HG03060 (cell line): ENCODE measurements around the gene KIRREL1.

ENCODE experiments used
- ATAC-seq: cut with Tn5 transposase; IDR thresholded peaks from one replicate; pipeline ENCODE4 v1.9.1; 2021; ENCODE audit warnings: low read depth, moderate number of reproducible peaks; ENCODE audit not compliant: unreplicated experiment

Gene KIRREL1

DNA sequence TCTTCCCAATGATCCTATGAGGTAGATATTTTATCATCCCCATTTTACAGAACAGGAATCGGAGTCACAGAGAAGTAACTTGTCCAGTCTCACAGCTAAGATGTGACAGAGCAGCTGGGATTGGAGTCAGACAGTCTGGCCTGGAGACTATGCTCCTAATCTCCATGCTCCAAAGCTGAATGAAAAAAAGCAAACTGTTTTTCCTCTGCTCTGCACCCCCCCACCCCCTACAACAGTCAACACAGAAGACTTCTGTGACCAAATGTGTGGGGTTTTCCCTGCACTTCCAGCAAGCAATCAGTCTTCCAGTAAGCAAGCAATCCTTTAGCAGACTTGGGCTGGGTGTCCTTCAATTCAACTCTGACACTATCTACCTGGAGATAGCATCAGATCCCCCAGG is 33.2 kb downstream of the KIRREL1 start:
- no peak for ATAC-seq

DNA sequence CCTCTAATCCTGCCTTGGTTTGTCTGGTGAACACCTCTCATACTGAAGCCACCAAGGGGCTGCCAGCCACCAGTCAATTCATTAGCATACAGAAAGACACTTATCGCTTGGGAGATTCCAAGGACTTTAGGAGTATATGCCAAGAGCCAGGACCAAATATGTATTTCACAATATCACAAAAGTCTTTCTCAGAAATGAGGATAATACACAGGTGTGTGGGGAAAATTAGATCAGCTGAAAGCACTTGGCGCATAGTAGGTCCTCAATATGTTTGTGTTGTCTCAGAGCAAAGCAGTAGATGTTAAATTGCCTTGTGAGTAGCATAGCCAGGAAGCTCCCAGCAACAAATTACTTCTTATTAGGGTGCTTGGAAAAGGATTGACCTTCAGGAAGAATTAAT is 34.1 kb downstream of the KIRREL1 start:
- ATAC-seq = no peak

DNA sequence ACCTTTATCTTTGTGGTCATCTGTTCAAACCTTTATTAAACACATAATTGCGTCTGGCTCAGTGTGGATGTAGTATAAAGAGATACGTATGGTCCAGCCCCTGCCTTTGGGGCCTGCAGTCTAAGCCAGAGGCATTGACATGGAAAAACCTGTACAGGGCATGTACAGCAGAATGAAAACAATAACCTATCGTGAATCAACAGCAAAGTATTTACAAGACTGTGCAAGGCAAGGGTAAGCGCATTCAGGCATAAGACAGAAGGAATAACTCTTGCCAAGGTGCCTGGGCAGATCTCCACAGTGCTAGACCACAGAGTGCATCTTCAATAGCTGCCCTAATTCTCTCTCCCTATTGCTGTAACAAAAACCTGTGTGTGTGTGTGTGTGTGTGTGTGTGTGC is 35.5 kb downstream of the KIRREL1 start:
- ATAC-seq = no peak

DNA sequence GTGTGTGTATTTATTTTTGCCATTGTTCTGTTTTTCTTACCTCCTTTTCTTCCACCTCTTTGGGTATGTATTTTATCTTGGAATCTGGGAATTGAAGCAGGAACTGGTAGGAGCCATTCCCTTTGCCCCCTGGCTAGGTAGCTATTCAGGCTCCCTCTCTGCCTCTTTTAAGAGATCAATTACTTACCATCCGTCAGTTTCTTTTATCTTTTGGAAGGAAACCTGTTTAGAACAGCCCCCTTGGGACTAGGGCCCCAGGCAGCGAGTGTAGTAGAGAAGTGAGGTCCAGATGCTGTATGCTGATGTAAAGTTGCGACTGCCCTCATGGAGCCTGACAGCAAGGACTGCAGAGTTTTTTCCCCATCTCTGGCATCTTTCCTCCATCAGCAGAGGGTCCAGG is 41.6 kb downstream of the KIRREL1 start:
- ATAC-seq = no peak

DNA sequence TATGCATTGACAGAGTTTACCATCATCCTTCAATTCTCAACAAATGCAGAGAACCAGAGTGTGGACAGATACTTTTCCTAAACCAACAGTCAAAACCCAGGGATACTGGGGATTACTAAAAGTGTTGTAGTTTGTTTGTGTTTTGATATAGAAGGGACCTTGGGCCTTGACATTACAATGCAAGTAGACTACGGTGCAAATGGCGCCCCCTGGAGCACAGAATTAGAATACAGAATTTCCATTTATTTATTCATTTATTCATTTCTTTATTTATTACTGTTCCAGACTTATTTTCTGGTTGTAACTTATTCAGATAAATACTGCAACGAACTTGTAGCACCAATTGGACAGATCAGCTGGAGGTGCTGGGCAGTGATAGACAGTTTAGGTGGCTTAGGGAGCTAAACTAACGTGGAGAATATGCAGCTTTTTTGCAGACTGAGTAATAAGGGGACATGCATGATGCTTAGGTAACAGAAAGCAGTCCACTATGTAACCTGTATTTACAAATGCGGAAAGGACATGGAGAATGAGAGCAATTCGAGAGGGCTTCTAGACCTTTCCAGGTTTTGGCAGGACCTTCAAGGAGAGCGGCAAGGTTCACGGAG is 42.6 kb downstream of the KIRREL1 start:
- ATAC-seq = no peak

DNA sequence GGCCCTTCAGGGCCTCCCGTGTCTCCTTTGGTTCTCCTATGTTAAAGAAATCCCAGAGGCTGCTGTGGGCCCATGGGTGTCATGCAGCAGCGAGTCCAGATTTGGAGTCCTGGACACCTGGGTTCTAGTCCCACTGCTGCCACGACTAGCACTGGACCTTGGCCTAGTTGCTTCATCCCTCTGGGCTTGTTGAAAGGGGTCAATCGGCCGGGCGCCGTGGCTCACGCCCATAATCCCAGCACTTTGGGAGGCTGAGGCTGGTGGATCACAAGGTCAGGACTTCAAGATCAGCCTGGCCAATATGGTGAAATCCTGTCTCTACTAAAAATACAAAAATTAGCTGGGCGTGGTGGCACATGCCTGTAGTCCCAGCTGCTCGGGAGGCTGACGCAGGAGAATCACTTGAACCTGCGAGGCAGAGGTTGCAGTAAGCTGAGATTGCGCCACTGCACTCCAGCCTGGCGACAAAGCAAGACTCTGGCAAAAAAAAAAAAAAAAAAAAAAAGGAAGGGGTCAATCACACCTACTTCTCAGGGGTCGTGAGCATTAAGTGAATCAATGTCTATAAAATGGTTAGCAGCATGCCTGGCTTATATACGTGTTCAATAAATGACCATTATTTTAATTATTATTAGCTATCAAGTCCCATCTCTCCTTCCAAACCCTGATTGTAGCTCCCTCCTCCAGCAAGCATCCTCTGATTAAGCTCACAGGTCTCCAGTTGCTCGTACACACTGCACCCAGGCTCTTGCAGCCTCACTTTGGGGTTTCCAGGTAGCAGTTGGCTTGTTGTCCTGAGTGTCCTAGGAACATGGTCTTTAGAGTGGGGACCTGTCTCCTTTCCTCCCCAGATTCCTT is 43.8 kb downstream of the KIRREL1 start:
- no peak for ATAC-seq

DNA sequence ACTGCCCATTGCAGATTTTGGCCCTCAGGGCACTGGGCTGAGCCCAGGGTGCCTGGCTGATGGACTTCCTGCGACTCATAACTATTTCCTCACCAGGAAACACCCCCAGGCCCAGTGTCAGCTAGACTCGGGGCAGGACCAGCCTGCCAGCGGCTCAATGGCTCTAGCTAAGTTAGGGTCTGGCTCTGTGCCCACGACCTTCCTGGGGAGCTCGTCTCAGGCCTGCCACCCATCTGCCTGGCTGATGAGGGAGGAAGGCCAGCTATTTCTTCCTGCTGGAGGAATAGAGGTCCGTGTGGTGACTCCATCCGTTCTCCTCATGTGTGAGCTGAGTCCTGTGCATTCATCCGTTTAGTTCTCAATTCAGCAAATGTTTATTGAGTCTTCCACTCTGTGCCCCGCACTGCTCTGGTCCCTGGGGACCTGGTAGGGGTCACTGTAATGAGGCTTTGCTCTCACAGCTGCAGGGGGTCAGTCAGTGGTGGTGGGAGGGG is 44.5 kb downstream of the KIRREL1 start:
- no peak for ATAC-seq

DNA sequence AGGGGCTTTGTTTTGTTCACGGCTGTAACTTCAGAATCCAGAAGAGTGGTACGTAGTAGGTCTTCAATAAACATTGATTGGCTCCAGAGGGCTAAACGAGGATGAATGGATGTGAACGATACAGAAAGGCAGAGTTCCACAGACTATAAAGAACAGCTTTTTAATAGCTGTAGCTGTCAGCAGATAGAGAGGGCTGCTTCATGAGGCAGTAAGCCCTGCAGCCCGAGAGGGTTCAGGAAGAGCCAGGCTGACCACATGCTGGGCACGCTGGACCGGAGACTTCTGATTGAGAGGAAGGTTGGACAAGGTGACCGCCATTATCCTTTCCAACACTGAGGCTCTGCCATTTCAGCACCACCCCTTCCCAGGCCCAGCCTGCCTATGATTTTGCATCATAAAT is 45.3 kb downstream of the KIRREL1 start:
- no peak for ATAC-seq

DNA sequence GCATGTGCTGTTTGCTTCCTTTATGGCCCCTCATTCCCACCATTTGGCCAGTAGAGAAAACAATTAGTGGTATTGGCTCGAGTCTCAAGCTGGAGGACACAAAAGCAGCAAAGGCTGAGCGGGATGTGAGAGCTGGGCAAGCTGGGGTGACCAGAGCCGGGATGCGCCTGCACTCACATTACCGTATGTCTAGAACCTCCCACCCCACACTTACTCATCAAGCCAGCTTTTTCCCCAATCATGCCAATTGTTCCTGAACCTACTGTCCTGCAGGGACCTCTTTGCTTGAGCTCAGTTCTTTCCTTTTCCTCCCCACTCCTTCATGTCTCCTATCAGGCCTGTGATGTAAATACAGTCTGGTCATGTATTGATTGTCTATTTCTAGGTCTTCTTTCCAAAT is 45.9 kb downstream of the KIRREL1 start:
- no peak for ATAC-seq

DNA sequence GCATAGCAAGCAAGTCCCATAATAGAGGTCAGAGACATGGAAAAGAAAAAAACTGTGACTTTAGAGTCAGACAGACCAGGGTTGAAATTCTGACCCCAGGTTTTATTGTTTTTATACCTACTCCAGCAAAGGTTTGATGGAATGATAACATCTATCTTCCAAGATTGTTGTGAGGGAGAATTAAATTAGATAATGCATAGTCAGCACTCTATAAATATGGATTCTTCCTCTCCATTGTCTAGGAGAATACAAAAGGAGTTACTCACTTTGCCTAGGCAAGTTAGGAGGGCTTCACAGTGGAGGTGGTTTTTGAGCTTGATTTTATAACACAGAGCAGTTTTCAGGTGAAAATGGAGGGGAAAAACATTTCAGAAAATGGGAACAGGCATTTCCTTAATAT is 46.9 kb downstream of the KIRREL1 start:
- no peak for ATAC-seq

DNA sequence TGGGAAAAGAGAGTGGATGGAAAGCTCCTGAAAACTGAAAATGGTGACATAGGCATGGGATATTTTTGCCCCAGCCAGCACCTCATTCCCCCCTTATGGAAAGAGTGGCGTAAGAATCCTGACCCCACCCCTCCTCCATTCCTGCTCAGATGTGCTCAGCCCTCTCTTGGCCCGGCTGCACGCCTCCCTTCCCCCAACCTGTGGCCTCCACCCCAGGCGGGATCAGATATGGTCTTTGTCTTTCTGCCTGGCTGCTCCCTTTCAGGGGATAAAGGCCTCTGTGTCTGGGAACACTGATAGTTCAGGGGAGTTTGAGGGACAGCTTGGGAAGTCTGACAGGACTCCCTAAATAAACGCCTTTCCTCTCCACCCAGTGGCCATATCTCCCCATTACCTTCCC is 49.8 kb downstream of the KIRREL1 start:
- ATAC-seq = no peak

DNA sequence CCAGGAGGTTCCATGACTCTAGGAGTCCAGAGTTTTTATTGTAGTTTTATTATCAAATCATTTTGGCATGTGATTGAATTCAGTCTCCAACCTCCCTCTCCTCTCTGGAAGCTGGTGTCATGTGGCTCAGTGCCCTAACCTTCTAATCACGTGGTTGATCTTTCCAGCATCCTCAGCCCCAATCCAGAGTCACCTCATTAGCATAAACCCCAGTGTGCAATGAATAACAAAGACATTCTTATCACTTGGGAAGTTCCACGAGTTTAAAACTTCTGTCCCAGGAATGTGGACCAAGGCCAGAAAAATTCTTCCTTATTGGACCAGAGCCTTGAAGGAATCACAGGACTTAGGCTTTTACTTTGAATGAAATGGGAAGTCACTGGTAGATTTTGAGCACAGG is 52.2 kb downstream of the KIRREL1 start:
- no peak for ATAC-seq

DNA sequence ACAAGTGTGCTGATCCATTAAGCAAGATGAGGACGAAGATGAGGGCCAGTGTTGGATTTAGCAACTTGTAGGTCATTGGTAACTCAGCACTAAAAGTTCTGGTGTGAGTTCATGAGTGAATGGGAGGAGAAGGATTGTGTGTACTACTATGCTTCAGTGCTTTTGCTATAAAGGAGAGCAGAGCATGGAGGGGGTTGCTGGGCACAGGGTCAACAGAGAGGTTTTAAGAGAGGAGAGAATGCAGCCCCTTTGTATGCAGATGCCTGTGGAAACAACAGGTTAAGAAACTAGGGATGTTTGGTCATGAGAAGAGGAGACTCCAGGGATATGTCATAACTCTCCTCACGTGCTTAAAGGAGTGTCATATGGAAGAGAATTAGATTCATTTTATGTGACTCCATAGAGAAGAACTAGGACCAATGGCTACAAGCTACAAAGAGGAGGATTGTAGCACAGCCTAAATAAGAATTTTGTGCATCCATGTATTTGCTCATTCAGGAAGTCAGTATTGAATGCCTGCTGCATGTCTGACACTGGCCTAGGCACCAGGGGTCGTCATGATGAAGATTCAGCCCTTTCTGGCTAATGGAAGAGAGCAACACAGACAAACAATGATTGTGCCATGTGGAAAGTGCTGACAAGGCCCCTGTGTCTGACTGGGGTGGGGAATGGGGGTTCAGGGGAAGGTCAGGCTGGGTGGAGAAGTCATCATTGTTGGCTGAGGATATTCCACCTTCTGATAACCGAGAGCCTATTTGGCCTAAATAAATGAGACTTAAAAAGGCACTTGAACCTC is 53.5 kb downstream of the KIRREL1 start:
- no peak for ATAC-seq

DNA sequence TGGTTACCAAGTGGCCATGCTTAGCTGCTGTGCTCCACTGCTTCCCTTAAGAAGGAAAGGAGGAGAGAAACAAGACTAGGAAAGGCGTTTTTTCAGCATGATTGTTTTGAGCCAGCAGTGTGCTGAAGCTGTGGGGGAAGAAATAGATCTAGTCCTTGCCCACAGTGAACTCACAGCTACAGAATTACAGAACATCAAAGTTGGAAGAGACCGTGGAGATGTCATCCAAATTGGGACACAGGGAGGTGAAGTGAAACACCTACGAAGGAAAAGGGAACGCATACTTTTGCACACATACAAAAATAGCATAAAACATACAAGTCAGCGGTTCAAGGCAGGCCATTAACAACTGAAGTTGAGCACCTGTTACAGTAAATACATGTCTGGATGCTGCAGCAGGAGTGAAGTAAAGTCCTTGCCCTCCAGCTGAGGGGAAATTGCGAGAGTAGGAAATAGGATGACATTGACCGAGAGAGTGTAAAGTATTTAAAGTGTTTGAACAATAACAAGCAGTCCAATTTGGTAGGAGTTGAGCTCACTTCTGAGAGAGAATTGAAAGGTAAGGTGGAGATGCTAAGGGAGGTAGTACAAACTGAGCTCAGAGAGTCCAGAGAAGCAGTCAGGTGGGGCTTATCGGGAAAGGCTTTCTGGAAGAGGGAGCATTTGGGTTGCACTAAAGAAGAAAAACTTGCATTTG is 55.1 kb downstream of the KIRREL1 start:
- ATAC-seq = no peak

DNA sequence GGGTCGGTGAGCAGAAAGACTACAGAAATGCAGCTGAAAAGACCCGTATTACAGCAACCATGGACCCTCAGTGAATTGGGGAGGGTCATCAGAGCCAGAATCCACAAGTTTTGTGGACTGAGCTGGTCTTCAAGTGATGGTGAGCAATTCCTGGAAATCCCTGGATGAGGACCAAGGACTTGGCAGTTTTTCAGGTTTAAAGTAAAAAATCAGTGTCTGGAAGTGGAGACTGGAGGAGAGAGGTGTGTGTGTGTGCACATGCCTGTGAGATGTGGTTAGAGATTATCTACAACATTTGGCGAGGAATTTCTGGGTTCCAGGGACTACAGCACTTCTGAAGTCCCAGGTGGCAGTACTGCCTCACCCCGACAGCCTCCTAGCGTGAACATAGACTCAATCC is 56.4 kb downstream of the KIRREL1 start:
- ATAC-seq = no peak

DNA sequence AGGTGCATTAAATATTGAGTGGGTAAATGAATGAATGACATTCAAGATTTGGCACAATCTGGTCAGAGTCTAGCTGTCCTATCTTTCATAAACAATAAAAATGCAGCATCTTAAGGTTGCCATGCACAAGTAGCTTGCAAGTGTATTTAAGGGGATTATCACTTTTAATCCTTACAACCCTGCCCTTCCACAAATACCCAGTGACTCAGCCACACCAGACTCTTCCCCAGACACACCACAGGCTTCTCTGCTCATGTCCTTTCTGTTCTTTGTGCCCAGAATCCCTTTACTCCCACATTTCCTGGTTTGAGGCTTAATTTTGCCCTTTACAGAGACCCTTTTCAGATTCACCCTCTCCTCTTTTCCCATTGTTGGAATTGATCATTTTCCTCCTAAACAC is 59.8 kb downstream of the KIRREL1 start:
- ATAC-seq = no peak

DNA sequence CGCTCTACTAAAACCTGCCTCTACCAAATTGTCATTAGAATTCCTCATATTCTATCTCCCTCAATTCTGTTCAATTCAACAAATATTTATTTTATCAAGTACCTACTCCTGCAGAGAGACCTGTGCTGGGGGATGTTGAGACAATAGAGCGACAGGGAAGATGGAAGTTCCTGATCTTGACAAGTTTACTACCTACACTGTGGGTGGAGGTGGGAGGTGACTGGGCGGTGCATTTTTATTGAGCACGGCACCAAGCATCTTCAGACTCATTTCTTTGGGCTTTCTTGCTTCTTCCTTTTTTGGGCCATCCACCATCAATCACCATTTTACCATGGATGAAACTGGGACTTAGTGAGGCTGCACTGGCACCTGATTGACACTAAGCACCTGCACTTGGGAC is 61.3 kb downstream of the KIRREL1 start:
- no peak for ATAC-seq

DNA sequence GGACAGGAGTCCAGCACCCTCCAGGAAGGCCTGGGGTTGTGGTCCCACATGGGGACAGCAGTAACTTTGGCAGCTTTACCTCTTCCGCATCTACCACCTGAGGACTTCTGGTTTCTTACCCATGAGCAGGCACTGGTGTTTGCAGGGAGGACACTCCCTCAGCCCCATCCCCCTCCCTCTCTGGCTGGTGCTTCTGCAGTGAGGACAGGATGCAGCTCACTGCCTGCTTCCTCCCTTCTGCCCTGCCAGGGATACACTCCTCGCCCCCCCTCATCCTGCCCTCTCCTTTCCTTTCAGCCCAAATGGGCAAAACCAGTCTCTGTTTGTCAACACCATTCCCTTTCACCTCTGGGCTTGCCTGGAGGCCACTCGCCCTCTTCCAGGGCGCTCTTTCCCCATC is 62.4 kb downstream of the KIRREL1 start:
- ATAC-seq = no peak

DNA sequence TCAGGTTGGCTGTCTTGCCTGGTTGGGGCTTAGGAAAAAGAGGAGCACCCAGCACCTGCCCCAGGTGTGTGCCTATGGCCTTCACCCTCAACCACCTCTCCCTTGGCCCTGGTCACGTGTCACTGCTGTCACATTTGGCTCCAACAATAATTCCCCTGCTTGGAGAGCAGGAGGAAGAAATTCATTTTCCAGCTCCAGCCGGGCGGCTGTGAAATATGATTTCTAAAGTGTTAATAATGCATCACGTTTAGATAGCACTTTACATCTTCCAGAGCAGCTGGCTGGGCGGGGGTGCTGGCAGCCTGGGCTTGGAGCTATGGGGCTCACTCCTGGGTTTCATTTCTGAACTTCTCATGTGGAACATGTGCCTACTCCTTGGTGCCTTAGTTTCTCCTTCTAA is 63.1 kb downstream of the KIRREL1 start:
- ATAC-seq = no peak

DNA sequence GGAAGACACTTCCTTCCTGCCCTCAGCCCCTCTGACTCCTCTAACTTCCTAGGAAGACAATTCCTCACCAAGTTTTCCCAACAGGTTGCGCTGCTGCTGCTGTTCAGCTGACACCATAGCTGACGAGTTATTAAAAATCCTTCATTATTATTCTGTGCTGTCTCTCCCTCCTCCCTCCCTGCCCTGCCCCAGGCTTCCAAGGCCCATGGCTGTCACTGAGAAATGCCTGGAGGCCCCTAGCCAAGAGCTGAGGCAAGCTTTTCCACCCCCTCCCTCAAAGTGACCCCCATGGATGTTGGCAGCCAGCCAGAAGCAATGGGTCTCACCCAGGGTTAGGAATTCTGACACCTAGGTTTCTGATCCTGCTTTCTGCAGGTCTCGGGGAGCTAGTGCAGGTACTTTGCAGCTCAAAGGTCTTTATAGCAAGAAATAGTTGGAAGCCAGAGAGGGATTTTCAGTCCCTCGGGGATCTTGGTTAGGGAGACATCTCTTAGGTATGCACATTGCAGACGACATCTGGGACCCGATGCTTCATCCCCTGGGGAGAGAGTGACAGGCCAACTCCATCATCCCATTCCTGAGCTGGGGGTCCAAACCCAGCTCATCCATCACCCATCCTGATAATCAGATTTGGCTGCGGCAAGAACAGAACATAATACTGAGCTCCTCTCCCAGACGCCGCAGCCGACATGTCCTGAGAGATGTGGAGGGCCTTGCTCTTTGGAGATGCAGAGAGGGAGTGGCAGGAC is 65.0 kb downstream of the KIRREL1 start:
- ATAC-seq = no peak
